HG02884 (cell line): ENCODE measurements around the gene RTN4RL1.
"Not testable (repeated sequence)": the region's sequence is repeated elsewhere in the genome, so short reads cannot be mapped to it uniquely, and the experiment has no call there.

ENCODE experiments used
- ATAC-seq: cut with Tn5 transposase; IDR thresholded peaks from one replicate; pipeline ENCODE4 v1.9.1; 2021; ENCODE audit warnings: mild to moderate bottlenecking, moderate library complexity; ENCODE audit not compliant: unreplicated experiment

Gene RTN4RL1

GRCh38 chr17:1898332-1898731 is 126.8 kb downstream of the RTN4RL1 start:
- ATAC-seq: no peak

- ATAC-seq: no peak
Measured at GRCh38 chr17:1897105-1897656, 128.0 kb downstream of the RTN4RL1 start.

GRCh38 chr17:1896243-1897104 is 128.7 kb downstream of the RTN4RL1 start:
- ATAC-seq: no peak

- ATAC-seq: not testable (repeated sequence)
Measured at GRCh38 chr17:1895479-1895878, 129.7 kb downstream of the RTN4RL1 start.

- no peak for ATAC-seq
Measured at GRCh38 chr17:1894753-1895339, 130.3 kb downstream of the RTN4RL1 start.

GRCh38 chr17:1890758-1891450 is 134.2 kb downstream of the RTN4RL1 start:
- ATAC-seq: no peak

GRCh38 chr17:1888741-1889140 is 136.4 kb downstream of the RTN4RL1 start:
- no peak for ATAC-seq
